Measurements from ENCODE around the gene ABLIM3. TPM values are rescaled to one million over a fixed set of nuclear protein-coding genes. Genes with fewer than 3 reads are reported as not detected.

ABLIM3 gene
- total and polyA plus RNA-seq, 4 donors = 8.0 to 54.2 (median 33.6) TPM

DNA sequence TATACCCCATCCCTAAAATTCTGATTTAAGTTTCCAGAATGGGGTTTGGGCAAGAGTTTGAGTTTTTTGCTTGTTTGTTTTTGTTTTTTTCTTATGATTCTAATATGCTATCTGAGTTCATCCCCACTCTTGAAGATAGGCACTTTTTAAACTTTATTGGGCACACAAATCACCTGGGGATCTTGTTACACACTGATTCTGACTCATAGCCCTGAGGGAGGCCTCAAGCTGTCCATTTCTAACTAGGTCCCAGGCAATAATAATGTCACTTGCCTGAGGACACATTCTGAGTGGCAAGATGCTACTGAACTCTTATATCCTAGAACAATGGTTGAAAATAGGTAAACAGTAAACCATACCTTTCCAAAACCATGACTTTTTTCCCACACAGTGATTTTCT lies 22.8 kb upstream of the ABLIM3 start:
- Histone ChIP-seq H3K4me1 (ENCODE audit: control insufficient read depth in 5 of 5, insufficient read depth in 5 of 5, low read length in 5 of 5) (peaks cover 0 to 2% (median 0%) of the 10 kb centered on the region in 5 donors), H3K27ac (ENCODE audit: low read depth in 1 of 2, low read length in 1 of 2) (no peak overlapping the region), H3K9me3 (ENCODE audit: control insufficient read depth in 4 of 4, insufficient read depth in 3 of 4, low read length in 3 of 4) (peaks cover 0 to 4% (median 0%) of the 10 kb centered on the region in 4 donors), H3K4me3 (no peak overlapping the region), H3K27me3 (ENCODE audit: control insufficient read depth in 3 of 3, insufficient read depth in 3 of 3, low read length in 2 of 3) (no peaks in the 10 kb centered on the region), H3K36me3 (ENCODE audit: control insufficient read depth in 4 of 4, insufficient read depth in 4 of 4, low read length in 4 of 4) (no peaks in the 10 kb centered on the region), H3K9ac (ENCODE audit: insufficient read depth in 1 of 2, low read length in 2 of 2) (no peak overlapping the region)
- DNase-seq = no peak
- no peak for ATAC-seq (ENCODE audit: insufficient read depth, low FRiP score)
- TF ChIP-seq, protein P1, sequence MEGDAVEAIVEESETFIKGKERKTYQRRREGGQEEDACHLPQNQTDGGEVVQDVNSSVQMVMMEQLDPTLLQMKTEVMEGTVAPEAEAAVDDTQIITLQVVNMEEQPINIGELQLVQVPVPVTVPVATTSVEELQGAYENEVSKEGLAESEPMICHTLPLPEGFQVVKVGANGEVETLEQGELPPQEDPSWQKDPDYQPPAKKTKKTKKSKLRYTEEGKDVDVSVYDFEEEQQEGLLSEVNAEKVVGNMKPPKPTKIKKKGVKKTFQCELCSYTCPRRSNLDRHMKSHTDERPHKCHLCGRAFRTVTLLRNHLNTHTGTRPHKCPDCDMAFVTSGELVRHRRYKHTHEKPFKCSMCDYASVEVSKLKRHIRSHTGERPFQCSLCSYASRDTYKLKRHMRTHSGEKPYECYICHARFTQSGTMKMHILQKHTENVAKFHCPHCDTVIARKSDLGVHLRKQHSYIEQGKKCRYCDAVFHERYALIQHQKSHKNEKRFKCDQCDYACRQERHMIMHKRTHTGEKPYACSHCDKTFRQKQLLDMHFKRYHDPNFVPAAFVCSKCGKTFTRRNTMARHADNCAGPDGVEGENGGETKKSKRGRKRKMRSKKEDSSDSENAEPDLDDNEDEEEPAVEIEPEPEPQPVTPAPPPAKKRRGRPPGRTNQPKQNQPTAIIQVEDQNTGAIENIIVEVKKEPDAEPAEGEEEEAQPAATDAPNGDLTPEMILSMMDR (IDR thresholded peaks at IDR 0.05; ENCODE audit: control extremely low read depth, extremely low read depth) = no peak

DNA sequence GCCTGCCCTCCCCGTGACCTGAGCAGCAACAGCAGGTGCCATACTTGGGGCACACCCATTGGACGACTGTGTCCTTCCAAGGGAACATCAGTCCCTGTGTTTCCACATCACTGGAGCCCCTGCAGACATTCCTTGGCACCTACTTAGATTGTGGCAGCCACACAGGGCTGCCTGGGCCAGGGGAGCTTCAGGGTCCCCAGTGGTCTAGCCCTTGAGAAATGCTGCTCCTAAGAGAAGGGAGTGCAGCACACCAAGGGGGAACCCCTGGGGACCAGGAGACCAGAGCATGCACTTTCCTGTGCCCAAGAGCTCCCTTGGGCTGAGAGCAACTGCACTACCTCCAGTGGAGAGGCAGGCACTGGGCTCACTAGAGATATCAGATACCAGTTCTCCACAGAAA lies 20.1 kb upstream of the ABLIM3 start:
- Histone ChIP-seq H3K9me3 (ENCODE audit: control insufficient read depth in 4 of 4, insufficient read depth in 3 of 4, low read length in 3 of 4) (peaks cover 0 to 4% (median 0%) of the 10 kb centered on the region in 4 donors), H3K4me3 (no peak overlapping the region), H3K27ac (ENCODE audit: low read depth in 1 of 2, low read length in 1 of 2) (no peak overlapping the region), H3K36me3 (ENCODE audit: control insufficient read depth in 4 of 4, insufficient read depth in 4 of 4, low read length in 4 of 4) (no peaks in the 10 kb centered on the region), H3K27me3 (ENCODE audit: control insufficient read depth in 3 of 3, insufficient read depth in 3 of 3, low read length in 2 of 3) (no peaks in the 10 kb centered on the region), H3K4me1 (ENCODE audit: control insufficient read depth in 5 of 5, insufficient read depth in 5 of 5, low read length in 5 of 5) (peaks cover 0 to 8% (median 0%) of the 10 kb centered on the region in 5 donors), H3K9ac (ENCODE audit: insufficient read depth in 1 of 2, low read length in 2 of 2) (no peak overlapping the region)
- no peak for DNase-seq
- TF ChIP-seq, protein P1 (IDR thresholded peaks at IDR 0.05; ENCODE audit: control extremely low read depth, extremely low read depth) = no peak
- WGBS, 2 donors = 70 to 76% methylated on average over 2 of the region's 2 CpGs
- ATAC-seq (ENCODE audit: insufficient read depth, low FRiP score) = no peak

DNA sequence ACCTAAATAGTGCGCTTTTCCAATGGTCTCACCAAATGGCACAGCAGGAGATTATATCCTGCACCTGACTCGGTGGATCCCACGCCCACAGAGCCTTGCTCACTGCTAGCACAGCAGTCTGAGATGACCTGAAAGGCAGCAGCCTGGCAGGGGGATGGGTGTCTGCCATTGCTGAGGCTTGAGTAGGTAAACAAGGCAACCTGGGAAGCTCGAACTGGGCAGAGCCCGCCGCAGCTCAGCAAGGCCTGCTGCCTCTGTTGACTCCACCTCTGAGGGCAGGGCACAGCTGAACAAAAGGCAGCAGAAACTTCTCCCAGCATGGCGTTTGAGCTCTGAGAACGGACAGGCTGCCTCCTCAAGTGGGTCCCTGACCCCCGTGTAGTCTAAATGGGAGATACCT lies 18.1 kb upstream of the ABLIM3 start:
- 70 to 72% methylated on average over 9 of the region's 9 CpGs for WGBS, 2 donors
- TF ChIP-seq, protein P1 (IDR thresholded peaks at IDR 0.05; ENCODE audit: control extremely low read depth, extremely low read depth) = no peak
- Histone ChIP-seq H3K9me3 (ENCODE audit: control insufficient read depth in 4 of 4, insufficient read depth in 3 of 4, low read length in 3 of 4) (peaks cover 0 to 4% (median 0%) of the 10 kb centered on the region in 4 donors), H3K4me3 (no peak overlapping the region), H3K27ac (ENCODE audit: low read depth in 1 of 2, low read length in 1 of 2) (no peak overlapping the region), H3K9ac (ENCODE audit: insufficient read depth in 1 of 2, low read length in 2 of 2) (no peak overlapping the region), H3K36me3 (ENCODE audit: control insufficient read depth in 4 of 4, insufficient read depth in 4 of 4, low read length in 4 of 4) (no peaks in the 10 kb centered on the region), H3K4me1 (ENCODE audit: control insufficient read depth in 5 of 5, insufficient read depth in 5 of 5, low read length in 5 of 5) (peaks cover 0 to 8% (median 0%) of the 10 kb centered on the region in 5 donors), H3K27me3 (ENCODE audit: control insufficient read depth in 3 of 3, insufficient read depth in 3 of 3, low read length in 2 of 3) (no peaks in the 10 kb centered on the region)
- ATAC-seq (ENCODE audit: insufficient read depth, low FRiP score) = no peak
- DNase-seq = no peak

DNA sequence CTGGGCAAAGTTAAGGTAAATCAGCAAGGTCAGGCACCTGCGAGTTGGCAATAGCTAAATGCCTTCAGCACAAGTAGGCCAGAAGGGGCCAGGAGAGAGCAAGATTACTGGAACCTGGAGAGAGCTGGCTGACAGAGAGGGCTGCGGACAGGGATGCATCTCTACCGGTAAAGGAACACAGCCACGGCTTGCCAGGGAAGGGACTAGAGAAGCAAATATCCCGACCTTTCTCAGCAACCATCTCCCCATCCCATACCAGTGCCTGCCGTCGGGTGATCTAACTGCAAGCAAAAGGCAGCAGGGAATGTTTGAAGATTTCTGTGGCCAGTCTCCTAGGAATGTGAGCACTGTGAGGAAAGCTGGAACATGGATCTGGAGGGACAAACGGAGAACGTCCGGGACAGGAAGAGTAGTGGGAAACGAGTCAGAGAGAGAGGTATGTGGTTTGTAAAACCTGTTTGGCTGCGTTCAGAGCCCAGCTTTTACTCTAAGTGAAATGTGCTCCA lies 15.9 kb upstream of the ABLIM3 start:
- ATAC-seq (ENCODE audit: insufficient read depth, low FRiP score) = no peak
- Histone ChIP-seq H3K4me3 (no peak overlapping the region), H3K27me3 (ENCODE audit: control insufficient read depth in 3 of 3, insufficient read depth in 3 of 3, low read length in 2 of 3) (no peaks in the 10 kb centered on the region), H3K36me3 (ENCODE audit: control insufficient read depth in 4 of 4, insufficient read depth in 4 of 4, low read length in 4 of 4) (no peaks in the 10 kb centered on the region), H3K9ac (ENCODE audit: insufficient read depth in 1 of 2, low read length in 2 of 2) (no peak overlapping the region), H3K9me3 (ENCODE audit: control insufficient read depth in 4 of 4, insufficient read depth in 3 of 4, low read length in 3 of 4) (peaks cover 0 to 4% (median 0%) of the 10 kb centered on the region in 4 donors), H3K4me1 (ENCODE audit: control insufficient read depth in 5 of 5, insufficient read depth in 5 of 5, low read length in 5 of 5) (peaks cover 0 to 8% (median under 1%) of the 10 kb centered on the region in 5 donors), H3K27ac (ENCODE audit: low read depth in 1 of 2, low read length in 1 of 2) (no peak overlapping the region)
- DNase-seq = peak; percentile 25 to 59 (median 30)
- 51 to 64% methylated on average over 12 of the region's 12 CpGs for WGBS, 2 donors
- TF ChIP-seq, protein P1 (IDR thresholded peaks at IDR 0.05; ENCODE audit: control extremely low read depth, extremely low read depth) = no peak
